Urinary bladder (tissue), 4 donors: Measurements from ENCODE around the gene KIF26A. TPM values are rescaled to one million over a fixed set of nuclear protein-coding genes. Genes with fewer than 3 reads are reported as not detected.

Source experiments
- DNase-seq: peaks from one replicate; pipeline ENCODE4 v3.0.0-alpha.2; 2015; ENCODE audit errors: extremely low spot score
- H3K27ac ChIP-seq: one replicate; pipeline ENCODE4 v1.5.1; 2013; ENCODE audit warnings: low read depth, mild to moderate bottlenecking, moderate library complexity
- H3K36me3 ChIP-seq: one replicate; pipeline ENCODE4 v1.6.1; 2013; ENCODE audit warnings: mild to moderate bottlenecking, moderate library complexity; ENCODE audit not compliant: insufficient read depth
- H3K4me1 ChIP-seq: one replicate; pipeline ENCODE4 v1.6.1; 2013; ENCODE audit warnings: mild to moderate bottlenecking, moderate library complexity; ENCODE audit not compliant: insufficient read depth
- H3K4me3 ChIP-seq: one replicate; pipeline ENCODE4 v1.5.1; 2013; ENCODE audit warnings: low read depth, low read length
- WGBS: extraction: QIAGEN DNeasy Blood & Tissue Kit; methylation state at CpG from one replicate; pipeline ENCODE4 v1.1.7; 2013; 5-methylcytosine and 5-hydroxymethylcytosine counted together
- polyA plus RNA-seq: library from polyadenylated mRNA; stranded (reverse); fragments of 200-250 nt; gene quantifications from one replicate; pipeline ENCODE4 v1.2.3, GENCODE V29; 2013
- total RNA-seq: library from RNA; depleted of rRNA; stranded (reverse); fragments of >200 nt; gene quantifications from one replicate; pipeline ENCODE4 v1.2.3, GENCODE V29; 2014
- donor health status: healthy with polysubstance abuse.
- donor health status: healthy.

The KIF26A gene
- total and polyA plus RNA-seq, 2 donors: 5.7 to 8.5 TPM

- Histone ChIP-seq H3K4me1 (no peaks in the 10 kb centered on the region), H3K4me3 (no peak overlapping the region), H3K36me3 (no peaks in the 10 kb centered on the region), H3K27ac (no peak overlapping the region)
- DNase-seq: no peak
- 85% methylated on average over 5 of the region's 5 CpGs for WGBS
These were observed 18.1 kb upstream of the KIF26A start for GRCh38 chr14:104120281-104120741.

- no peak overlapping the region for H3K27ac ChIP-seq
- H3K4me1 ChIP-seq: no peaks in the 10 kb centered on the region
- no peak for DNase-seq
- no peaks in the 10 kb centered on the region for H3K36me3 ChIP-seq
- 84% methylated on average over 5 of the region's 5 CpGs for WGBS
- no peak overlapping the region for H3K4me3 ChIP-seq
These were observed 17.2 kb upstream of the KIF26A start for GRCh38 chr14:104121142-104121541.

GRCh38 chr14:104123879-104124278 lies 14.5 kb upstream of the KIF26A start:
- DNase-seq: no peak
- H3K4me3 ChIP-seq: no peak overlapping the region
- H3K27ac ChIP-seq: no peak overlapping the region
- WGBS: 96% methylated on average over 1 of the region's 1 CpG
- no peaks in the 10 kb centered on the region for H3K36me3 ChIP-seq
- H3K4me1 ChIP-seq: no peaks in the 10 kb centered on the region

DNA sequence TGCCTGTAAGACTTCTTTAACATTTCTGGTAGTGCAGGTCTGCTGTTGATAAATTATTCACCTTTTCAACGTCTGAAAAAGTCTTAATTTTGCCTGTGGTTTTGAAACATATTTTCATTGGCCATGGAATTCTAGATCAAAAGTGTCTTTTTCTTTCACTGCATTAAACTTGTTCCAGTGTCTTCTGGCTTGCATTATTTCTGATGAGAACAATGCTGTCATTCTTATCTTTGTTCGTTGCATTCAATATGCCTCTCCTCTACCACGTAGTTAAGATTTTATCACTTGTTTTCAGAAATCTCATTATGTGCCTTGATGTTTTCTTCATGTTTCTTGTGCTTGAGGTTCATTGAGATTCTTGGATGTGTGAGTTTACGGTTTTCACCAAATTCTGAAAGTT lies 13.4 kb upstream of the KIF26A start:
- Histone ChIP-seq H3K27ac (no peak overlapping the region), H3K36me3 (no peaks in the 10 kb centered on the region), H3K4me3 (no peak overlapping the region), H3K4me1 (no peaks in the 10 kb centered on the region)
- no peak for DNase-seq
- WGBS: 79% methylated on average over 4 of the region's 4 CpGs

DNA sequence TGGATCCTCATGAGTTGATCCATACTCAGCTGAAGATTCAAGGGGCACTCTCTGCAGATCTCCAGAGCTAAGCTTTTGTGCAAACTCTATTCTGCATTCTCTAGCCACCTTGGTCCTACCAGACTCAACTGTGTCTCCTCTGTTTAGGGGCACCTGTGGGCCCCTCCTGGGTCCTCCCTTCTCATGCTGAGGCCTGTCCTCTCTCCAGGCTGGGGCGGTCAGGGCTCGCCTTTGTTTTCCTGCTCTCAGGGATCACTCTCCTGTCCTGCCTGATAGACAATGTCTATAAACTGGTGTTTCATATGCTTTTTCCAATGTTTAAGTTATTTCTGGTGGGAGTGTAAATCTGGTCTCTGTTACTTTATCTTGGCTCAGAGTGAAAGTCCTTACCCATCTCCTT lies 11.6 kb upstream of the KIF26A start:
- Histone ChIP-seq H3K4me3 (no peak overlapping the region), H3K4me1 (no peaks in the 10 kb centered on the region), H3K27ac (no peak overlapping the region), H3K36me3 (no peaks in the 10 kb centered on the region)
- WGBS: 91% methylated on average over 2 of the region's 2 CpGs
- no peak for DNase-seq

- WGBS: 99% methylated on average over 1 of the region's 1 CpG
- H3K4me3 ChIP-seq: no peak overlapping the region
- no peaks in the 10 kb centered on the region for H3K36me3 ChIP-seq
- H3K27ac ChIP-seq: no peak overlapping the region
- no peaks in the 10 kb centered on the region for H3K4me1 ChIP-seq
- DNase-seq: no peak
These were observed 9.4 kb upstream of the KIF26A start for GRCh38 chr14:104128981-104129380.

- Histone ChIP-seq H3K36me3 (no peaks in the 10 kb centered on the region), H3K27ac (no peak overlapping the region), H3K4me1 (no peaks in the 10 kb centered on the region), H3K4me3 (no peak overlapping the region)
- DNase-seq: no peak
- 95% methylated on average over 1 of the region's 1 CpG for WGBS
These were observed 8.8 kb upstream of the KIF26A start for GRCh38 chr14:104129556-104129955.

GRCh38 chr14:104130974-104131651 lies 7.3 kb upstream of the KIF26A start:
- no peaks in the 10 kb centered on the region for H3K36me3 ChIP-seq
- H3K4me1 ChIP-seq: no peaks in the 10 kb centered on the region
- 26% methylated on average over 11 of the region's 11 CpGs for WGBS
- no peak overlapping the region for H3K27ac ChIP-seq
- DNase-seq: no peak
- H3K4me3 ChIP-seq: no peak overlapping the region

GRCh38 chr14:104131968-104132732 lies 6.2 kb upstream of the KIF26A start:
- 77% methylated on average over 23 of the region's 23 CpGs for WGBS
- Histone ChIP-seq H3K36me3 (no peaks in the 10 kb centered on the region), H3K4me1 (no peaks in the 10 kb centered on the region), H3K27ac (no peak overlapping the region), H3K4me3 (no peak overlapping the region)
- no peak for DNase-seq

DNA sequence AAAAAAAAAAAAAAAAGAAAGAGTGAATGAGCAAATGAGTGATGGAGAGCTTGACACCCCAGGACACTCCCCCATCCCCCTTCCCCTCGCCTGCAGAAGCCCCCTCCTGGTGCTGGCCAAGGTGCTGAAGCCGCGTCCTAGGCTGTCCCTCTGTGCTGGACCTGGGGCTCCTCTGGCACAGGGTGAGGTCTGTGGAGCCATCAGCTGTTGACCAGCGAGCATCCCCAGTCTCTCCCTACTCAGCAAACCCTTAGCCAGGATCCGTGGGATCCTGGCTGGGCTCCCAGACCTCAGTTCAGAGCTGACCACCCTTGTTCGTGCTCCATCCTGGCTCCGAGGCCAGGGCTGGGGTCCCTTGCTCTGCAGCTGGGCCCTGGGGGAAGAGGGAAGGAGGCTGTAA lies 5.4 kb upstream of the KIF26A start:
- no peaks in the 10 kb centered on the region for H3K36me3 ChIP-seq
- DNase-seq: no peak
- H3K4me1 ChIP-seq: no peaks in the 10 kb centered on the region
- H3K27ac ChIP-seq: no peak overlapping the region
- WGBS: 21% methylated on average over 7 of the region's 7 CpGs
- no peak overlapping the region for H3K4me3 ChIP-seq

DNA sequence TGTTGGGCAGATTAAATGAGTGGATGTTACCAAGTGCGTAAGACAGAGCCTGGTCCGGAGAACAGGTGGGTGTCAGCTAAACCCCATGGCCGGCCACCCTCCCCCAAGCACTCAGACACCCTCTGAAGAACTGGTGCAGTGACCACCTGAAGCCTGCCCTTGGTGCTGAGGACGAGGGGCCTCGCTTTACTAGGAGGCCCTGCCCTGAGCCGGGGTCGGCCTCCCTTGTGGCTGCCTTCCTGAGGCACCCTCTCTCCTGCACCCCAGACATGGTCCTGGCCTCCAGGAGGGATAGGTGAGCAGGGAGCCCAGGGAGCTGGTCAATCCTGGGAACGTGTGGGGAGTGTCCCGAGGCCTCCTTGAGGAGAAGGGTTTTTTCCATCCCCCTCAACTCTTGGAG lies 4.9 kb upstream of the KIF26A start:
- WGBS: 85% methylated on average over 9 of the region's 9 CpGs
- Histone ChIP-seq H3K4me3 (no peak overlapping the region), H3K36me3 (no peaks in the 10 kb centered on the region), H3K4me1 (no peaks in the 10 kb centered on the region), H3K27ac (no peak overlapping the region)
- no peak for DNase-seq

DNA sequence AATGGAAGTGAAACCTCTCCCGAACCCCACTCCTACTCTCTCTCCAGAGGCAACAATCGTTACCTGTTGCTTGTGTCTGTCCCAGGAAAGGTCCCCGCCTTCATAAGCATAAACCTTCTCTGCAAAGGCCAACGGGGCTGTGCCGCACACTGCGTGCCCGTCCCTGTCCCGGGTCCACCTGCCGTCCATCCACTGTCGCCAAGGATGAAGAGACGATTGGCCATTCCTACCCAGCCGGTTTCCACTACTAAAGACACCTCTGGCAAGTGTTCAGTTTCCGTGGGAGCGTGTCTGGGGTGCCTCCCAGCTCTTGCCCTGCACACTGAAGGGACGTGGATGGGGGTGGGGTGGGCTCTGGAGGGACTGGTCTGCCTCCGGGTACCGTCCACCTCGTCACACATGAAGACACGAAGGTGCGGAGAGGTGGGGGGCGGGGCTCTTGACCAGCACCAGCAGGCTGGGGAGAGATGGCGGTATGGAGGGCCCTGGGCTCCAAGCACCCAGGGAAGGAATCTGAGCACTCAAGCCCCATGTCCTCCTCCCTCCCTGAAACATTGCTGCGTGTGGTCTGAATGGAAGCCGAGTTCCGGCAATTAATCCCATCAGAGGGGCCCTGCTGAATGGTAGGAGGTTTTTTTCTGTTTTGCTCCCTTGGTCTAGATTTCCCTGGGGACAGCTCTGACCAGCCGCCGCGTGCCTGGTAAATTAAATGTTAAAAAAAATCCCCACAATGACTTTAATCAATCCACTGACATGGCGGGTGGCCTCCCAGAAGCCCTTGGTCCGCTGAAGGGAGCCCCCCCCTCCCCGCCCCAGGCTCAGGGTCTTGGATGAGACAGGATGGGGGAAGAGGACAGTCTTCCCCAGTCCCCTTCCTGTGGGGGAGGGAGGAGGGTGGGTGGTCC lies 4.1 kb upstream of the KIF26A start:
- H3K4me1 ChIP-seq: peaks cover 1% of the 10 kb centered on the region
- no peak overlapping the region for H3K27ac ChIP-seq
- no peaks in the 10 kb centered on the region for H3K36me3 ChIP-seq
- 51% methylated on average over 31 of the region's 31 CpGs for WGBS
- no peak overlapping the region for H3K4me3 ChIP-seq
- DNase-seq: no peak

- Histone ChIP-seq H3K36me3 (no peaks in the 10 kb centered on the region), H3K27ac (no peak overlapping the region), H3K4me1 (peaks cover 1% of the 10 kb centered on the region), H3K4me3 (no peak overlapping the region)
- no peak for DNase-seq
- WGBS: 6% methylated on average over 47 of the region's 47 CpGs
These were observed 3.1 kb upstream of the KIF26A start for GRCh38 chr14:104135121-104135903.
